AML-193 (cell line): ENCODE results near the gene POC1B.

Experiments
- DNase-seq, 2 experiments: peaks; one replicate each; lab custom pipeline; 2025; lab: John Stamatoyannopoulos, UW

Gene POC1B

GRCh38 chr12:89421092-89421835, 104.6 kb downstream of the POC1B start:
- DNase-seq, result no peak

GRCh38 chr12:89418228-89418910, 107.5 kb downstream of the POC1B start:
- DNase-seq, result no peak

DNA sequence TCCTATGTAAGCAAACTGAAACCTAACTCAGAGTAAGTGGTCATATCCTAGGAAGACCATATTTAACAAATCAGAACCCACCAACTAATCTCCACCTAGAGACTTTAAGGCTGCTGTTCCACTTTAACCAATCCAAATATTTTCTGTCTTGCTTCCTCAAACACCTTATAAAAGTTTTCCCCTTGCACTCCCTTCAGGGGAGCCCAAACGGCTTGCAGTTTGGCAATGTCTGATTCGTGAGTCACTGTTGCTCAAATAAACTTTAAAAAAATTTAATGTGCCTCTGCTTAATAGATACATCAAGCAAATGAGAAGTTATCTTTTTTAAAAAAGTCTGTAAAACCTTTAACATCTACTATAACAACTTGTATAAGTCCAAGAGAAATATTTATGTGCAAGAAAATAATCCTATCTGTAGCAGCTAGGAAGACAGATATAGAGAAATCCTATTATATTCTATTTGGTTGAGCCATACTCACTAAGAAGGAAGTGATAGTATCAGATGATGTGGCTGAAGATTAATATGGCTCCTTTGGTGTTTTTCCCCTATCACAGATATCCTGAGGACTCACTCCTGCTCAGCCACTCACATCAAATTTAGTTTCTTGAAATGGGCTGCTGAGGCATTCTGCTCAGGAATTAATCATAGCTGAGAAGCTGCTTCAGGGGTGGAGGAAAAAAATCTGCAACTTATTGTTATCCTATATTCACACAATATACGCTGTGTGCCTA, 108.4 kb downstream of the POC1B start:
- no peak for DNase-seq

DNA sequence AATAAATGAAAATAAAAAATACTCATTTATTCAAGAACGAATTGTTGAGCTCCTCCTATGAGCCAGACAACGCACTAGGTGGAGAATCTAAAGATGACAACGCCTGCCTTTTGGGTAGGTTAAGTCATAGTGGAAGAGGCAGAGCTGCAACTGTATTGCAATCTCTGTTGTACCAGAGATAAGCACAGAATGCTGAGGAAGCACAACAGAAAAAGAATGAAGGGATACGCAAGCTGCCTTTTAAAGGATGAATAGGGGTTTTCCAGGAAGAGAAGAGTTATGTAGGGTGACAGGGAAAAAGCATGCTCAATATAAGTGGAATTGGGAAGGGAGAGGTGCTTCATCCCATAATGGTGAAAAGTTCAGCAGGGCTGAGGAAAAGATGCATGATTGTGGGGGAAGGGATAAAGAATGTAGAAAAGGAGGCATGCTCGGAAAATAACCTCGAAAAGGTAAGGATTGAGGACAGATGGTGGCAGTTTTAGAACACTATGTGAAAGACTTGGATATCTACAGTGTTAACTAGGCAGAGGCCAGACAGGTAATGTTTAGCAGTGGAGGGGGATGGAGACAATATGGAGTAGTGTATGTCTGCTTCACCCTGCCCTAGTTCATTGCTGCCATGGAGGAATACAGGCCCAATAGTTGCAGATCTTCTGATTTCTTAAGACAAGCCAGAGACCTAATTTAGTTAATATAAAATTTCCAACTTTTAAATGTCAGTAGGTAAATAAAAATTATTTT, 109.6 kb downstream of the POC1B start:
- no peak for DNase-seq

DNA sequence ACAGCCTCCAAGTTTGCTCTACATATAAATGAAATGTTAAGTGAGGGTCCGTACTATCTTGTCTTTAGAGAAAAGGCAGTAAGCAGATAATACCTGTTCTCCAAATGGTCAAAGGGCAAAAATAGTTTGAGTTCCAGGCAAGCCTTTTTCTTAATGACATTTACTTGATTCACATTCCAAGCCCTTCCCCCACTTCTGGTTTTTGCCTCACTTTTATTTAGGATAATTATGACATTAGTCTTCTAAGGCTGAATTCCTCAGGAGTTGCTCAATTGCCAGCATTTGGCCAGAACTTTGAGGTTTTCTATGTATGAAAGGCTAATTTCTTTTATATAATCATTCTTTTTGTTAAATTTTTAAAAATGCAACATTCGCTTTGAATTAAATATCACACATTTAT, 111.0 kb downstream of the POC1B start:
- no peak for DNase-seq

GRCh38 chr12:89414322-89414721, 111.5 kb downstream of the POC1B start:
- no peak for DNase-seq

DNA sequence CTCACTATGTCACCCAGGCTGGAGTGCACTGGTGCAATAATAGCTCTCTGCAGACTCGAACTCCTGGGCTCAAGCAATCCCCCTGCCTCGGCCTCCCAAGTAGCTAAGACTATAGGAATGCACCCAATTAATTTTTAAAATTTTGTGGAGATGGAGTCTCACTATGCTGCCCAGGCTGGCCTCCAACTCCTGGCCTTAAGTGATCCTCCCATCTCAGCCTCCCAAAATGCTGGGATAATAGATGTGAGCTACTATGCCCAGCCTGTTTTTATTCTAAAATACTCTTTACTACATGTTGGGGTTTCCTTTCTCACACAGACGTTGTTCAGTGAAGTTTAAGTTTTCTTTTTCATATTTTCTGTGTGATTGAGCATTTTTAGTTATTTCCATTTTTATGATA, 112.6 kb downstream of the POC1B start:
- DNase-seq, result no peak

GRCh38 chr12:89412665-89413064, 113.2 kb downstream of the POC1B start:
- DNase-seq, result no peak

- DNase-seq, result no peak
Observed at GRCh38 chr12:89411846-89412245, 114.0 kb downstream of the POC1B start.

- no peak for DNase-seq
Observed at GRCh38 chr12:89411234-89411633, 114.6 kb downstream of the POC1B start.

- DNase-seq, result no peak
Observed at GRCh38 chr12:89405626-89406345, 120.1 kb downstream of the POC1B start.

DNA sequence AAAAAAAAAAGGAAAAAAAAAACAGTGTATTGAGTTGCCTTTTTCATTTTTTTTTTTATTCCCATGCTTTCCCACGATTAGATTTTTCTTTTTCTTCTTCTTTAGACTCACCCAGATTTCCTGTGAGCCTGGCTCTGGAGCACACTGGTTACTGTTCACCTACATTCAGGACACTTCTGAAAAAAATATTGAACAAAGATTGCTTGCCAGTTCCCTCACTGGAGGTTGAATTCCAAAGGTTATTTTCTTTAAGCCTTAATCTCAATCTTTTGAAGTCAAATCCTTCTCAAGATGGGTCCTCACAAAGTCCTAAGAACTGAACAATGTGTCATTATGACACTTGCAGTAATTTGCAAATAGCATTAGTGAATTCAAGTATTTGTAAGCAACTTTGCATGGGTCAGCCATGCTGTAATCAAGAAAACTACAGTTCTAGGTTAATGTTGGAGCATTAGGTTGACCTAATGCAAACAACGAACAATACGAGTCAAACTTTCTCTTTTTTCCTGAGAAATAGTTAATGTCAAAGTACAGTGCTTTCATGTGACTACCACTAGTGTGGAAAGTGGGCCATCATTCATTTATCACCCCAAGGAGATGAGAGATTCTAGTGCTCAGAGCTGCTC, 124.3 kb downstream of the POC1B start:
- no peak for DNase-seq

DNA sequence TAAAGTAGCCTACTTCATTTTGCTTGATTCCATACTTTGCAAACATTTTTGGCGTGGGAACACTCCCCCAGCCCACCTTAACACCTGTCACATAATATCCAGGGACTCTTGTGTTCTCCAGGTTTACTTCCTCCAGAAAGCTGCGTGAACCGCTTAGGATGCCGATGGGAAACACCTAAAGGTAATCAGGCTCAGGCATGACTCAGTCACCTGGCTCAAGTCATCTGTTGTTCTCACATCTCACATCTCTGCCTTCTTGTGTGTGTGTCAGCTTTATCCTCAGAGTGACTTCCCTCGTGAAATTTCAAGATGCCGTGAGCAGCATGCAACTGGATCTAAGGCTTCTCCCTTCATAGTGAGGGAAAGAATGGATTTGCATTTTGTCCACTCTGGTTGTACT, 125.4 kb downstream of the POC1B start:
- no peak for DNase-seq

DNA sequence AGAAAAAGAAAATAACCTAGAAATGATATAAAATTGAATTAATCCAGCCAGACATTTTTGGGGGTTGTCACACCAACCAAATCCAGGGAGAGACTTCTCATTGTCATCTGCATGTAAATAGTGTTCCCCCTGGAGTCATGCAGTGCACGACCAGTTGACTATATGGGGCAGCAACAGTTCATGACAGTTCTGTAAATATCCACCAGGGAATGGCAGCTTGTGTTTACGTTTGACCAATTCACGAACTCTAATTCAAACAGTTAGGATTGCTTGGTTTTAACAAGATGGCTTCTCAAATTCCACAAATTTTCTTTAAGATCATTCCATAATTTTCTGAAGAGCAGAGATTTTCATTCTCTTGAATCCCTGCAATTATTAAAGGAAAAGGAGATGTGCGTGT, 130.1 kb downstream of the POC1B start:
- no peak for DNase-seq

DNA sequence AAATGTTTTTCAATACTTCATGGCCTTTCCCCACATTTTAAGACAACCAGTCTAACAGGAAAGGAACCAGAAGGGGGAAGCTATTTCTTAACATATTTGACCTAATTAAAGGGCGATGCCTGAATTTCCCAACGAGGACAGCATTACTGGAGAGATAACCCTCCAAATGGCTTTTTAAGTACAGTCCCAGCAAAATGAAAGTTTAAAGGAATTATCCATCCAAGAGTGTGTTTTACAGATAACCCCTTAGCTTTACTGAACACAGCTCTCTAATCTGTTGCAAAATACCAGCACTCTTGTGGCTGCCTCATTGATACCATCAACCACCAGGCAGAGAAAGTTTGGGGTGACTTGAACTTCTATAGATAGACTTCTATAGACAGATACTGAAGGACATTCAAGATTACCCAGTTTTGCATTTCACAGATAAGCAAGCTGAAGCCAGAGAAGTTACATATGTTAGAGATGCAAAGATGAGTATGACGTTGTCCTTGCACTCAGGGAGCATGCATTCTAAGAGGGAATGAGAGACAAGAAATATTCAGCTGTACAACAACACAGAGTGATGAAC, 132.2 kb downstream of the POC1B start:
- peak; percentile 43 to 49 for DNase-seq

DNA sequence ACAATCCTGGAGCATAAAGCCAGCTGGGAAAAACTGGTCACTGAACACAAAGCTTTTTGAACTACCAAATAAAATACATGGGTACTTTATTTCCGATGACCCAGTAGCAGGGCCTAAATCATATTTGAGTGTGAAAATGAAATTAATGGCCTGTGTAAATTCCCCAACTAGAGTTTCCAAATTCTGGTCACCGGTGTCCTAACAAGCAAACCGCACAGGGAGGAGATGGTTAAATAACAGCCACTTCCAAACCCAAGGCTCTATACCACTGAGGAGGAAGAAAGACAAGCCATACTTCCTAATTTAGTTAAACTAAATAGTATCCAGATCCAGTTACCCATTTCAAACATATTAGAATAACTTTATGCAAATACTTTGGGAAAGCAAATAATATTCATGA, 133.5 kb downstream of the POC1B start:
- no peak for DNase-seq

GRCh38 chr12:89391726-89392336, 134.0 kb downstream of the POC1B start:
- DNase-seq, result no peak

- DNase-seq, result peak in 1 of 2 experiments; percentile 23
Observed at GRCh38 chr12:89390802-89391673, 134.8 kb downstream of the POC1B start.
